ENCODE data around the gene PPARA. TPM values are rescaled to one million over a fixed set of nuclear protein-coding genes. Genes with fewer than 3 reads are reported as not detected.

The PPARA gene
- total and polyA plus RNA-seq, 2 donors (not counting 3 experiments of a cell fraction or from before 2014, with no cell fraction given) = 3.1 to 10.7 TPM

DNA sequence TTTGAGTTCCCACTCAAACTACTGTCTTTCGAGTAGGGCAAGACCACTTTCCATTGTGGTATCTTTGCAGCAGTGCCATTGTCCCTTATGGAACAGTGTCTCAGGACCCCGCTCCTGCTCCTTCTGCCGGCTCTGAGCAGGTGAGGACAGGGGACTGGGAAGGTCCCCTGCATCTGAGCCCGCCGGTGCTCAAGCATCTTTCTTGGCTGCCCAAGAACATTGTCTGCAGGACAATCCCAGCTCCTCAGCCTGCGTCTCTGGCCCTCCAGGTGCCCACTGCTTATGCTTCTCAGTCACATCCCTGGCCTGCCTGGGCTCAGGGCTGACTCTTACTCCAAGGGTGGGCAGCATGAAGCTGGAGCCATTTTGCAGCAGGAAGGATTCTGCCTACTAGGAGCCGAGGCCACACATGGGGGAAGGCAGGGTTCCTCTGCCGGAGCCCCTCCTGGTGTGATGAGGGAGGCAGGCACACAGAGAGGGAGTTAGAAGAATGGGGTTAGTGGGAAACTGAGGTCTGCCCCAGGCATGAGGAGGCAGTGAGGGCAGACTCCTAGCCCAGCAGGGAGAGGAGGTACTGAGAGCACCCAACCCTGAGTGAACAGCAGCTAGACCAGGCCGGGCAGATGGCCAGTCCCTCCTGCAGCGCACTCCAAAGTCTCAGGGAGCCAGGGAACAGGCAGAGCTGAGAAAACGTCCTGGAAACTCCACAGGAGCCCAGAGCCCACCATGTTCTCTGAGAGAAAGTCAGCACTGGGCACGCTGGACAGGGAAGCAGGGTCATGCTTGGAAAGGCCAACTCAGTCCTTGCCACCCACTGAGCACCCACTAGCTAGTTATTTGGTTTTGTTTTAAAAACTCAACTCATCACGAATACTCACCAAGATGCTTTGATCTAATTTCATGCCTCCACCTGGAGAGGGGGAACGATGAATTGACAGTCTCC is 7.5 kb upstream of the PPARA start:
- Histone ChIP-seq H2AFZ (ENCODE audit: low read depth, low read length) (no peak overlapping the region), H3K4me3 (replicated peaks in 1 of 3; ENCODE audit: insufficient read depth in 1 of 3, low read depth in 1 of 3, low read length in 3 of 3) (no peak overlapping the region), H3K4me1 (ENCODE audit: control insufficient read depth, extremely low read depth, insufficient read depth, low read length) (no peaks in the 10 kb centered on the region), H4K20me1 (replicated peaks; ENCODE audit: control insufficient read depth, extremely low read depth, insufficient read depth, low read length) (no peaks in the 10 kb centered on the region), H3K79me2 (ENCODE audit: control insufficient read depth, insufficient read depth, low read length) (no peaks in the 10 kb centered on the region), H3K9me1 (replicated peaks; ENCODE audit: control insufficient read depth, extremely low read depth, insufficient read depth, low read length) (no peaks in the 10 kb centered on the region), H3K4me2 (ENCODE audit: insufficient read depth, low read length) (no peak overlapping the region), H3K27me3 (ENCODE audit: control insufficient read depth in 2 of 2, insufficient read depth in 2 of 2, low read length in 2 of 2) (peaks cover 5 to 11% of the 10 kb centered on the region in 2 experiments), H3K36me3 (ENCODE audit: control insufficient read depth in 2 of 2, extremely low read depth in 1 of 2, insufficient read depth in 2 of 2, low read length in 2 of 2) (no peaks in the 10 kb centered on the region), H3K9ac (replicated peaks; ENCODE audit: extremely low read depth, insufficient read depth, low read length) (no peak overlapping the region), H3K9me3 (replicated peaks; ENCODE audit: control insufficient read depth, insufficient read depth, low read length) (no peaks in the 10 kb centered on the region), H3K27ac (ENCODE audit: insufficient read depth, low read depth, low read length) (no peak overlapping the region)
- intact Hi-C loops (cut with micrococcal nuclease) (no loop called here), dilution Hi-C loops (cut with MboI; ENCODE audit: extremely low pct_ligation_motif_present, low sequenced_read_pairs) (no loop called here)
- CTCF ChIA-PET = no interaction called here
- DNase-seq (ENCODE audit: low read depth, low spot score) (no peak), FAIRE-seq (no peak)
- TF ChIP-seq JUN (IDR thresholded peaks at IDR 0.05; ENCODE audit: borderline replicate concordance, insufficient read depth, insufficient read length, low read depth) (no peak), MYC (IDR thresholded peaks at IDR 0.05; ENCODE audit: low read depth, low read length) (no peak), POLR2A (IDR thresholded peaks at IDR 0.05; ENCODE audit: low read depth, low read length) (no peak), EZH2 (IDR thresholded peaks at IDR 0.05; ENCODE audit: borderline replicate concordance, low read depth, low read length, severe bottlenecking) (no peak), GATA2 (IDR thresholded peaks at IDR 0.05; ENCODE audit: insufficient read depth, insufficient read length, low read depth, low read length) (no peak), FOS (IDR thresholded peaks at IDR 0.05; ENCODE audit: borderline replicate concordance, insufficient read depth, low read length) (no peak), POLR2AphosphoS5 (IDR thresholded peaks at IDR 0.05; ENCODE audit: insufficient read depth, low read depth, low read length) (no peak)
- TF ChIP-seq, protein P1, sequence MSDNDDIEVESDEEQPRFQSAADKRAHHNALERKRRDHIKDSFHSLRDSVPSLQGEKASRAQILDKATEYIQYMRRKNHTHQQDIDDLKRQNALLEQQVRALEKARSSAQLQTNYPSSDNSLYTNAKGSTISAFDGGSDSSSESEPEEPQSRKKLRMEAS (IDR thresholded peaks at IDR 0.05; ENCODE audit: insufficient read depth, insufficient read length) = no peak
- TF ChIP-seq, protein P2, sequence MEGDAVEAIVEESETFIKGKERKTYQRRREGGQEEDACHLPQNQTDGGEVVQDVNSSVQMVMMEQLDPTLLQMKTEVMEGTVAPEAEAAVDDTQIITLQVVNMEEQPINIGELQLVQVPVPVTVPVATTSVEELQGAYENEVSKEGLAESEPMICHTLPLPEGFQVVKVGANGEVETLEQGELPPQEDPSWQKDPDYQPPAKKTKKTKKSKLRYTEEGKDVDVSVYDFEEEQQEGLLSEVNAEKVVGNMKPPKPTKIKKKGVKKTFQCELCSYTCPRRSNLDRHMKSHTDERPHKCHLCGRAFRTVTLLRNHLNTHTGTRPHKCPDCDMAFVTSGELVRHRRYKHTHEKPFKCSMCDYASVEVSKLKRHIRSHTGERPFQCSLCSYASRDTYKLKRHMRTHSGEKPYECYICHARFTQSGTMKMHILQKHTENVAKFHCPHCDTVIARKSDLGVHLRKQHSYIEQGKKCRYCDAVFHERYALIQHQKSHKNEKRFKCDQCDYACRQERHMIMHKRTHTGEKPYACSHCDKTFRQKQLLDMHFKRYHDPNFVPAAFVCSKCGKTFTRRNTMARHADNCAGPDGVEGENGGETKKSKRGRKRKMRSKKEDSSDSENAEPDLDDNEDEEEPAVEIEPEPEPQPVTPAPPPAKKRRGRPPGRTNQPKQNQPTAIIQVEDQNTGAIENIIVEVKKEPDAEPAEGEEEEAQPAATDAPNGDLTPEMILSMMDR (IDR thresholded peaks at IDR 0.05; ENCODE audit: extremely low read depth in 1 of 2, insufficient read depth in 1 of 2, low read depth in 1 of 2, low read length in 2 of 2) = no peak
- POLR2A ChIA-PET = no interaction called here
- no TSS peak for BruUV-seq (replicated peaks)
